ENCODE results near the gene TTC38.

Gene TTC38

GRCh38 chr22:46234969-46235368, 32.8 kb upstream of the TTC38 start:
- no peak overlapping the region for H3K27ac ChIP-seq (ENCODE audit: low read length)
- no peaks in the 10 kb centered on the region for H3K36me3 ChIP-seq (ENCODE audit: control insufficient read depth, insufficient read depth, low read length)
- no peaks in the 10 kb centered on the region for H3K27me3 ChIP-seq (ENCODE audit: control insufficient read depth, insufficient read depth, low read length)
- no peak overlapping the region for H3K4me3 ChIP-seq (ENCODE audit: low read length)
- H3K4me1 ChIP-seq (ENCODE audit: control insufficient read depth, insufficient read depth, low read length), result no peaks in the 10 kb centered on the region
- no peak for DNase-seq (ENCODE audit: low read depth, low spot score)
- no peaks in the 10 kb centered on the region for H3K9me3 ChIP-seq (ENCODE audit: control insufficient read depth, insufficient read depth, low read length)
- no CpG with 5 or more reads among the region's 12 CpGs for WGBS (ENCODE audit: insufficient coverage, insufficient read length)

GRCh38 chr22:46237453-46238124, 30.2 kb upstream of the TTC38 start:
- H3K27ac ChIP-seq (ENCODE audit: low read length), result no peak overlapping the region

GRCh38 chr22:46238541-46238940, 29.3 kb upstream of the TTC38 start:
- Histone ChIP-seq H3K27me3 (ENCODE audit: control insufficient read depth, insufficient read depth, low read length) (no peaks in the 10 kb centered on the region), H3K9me3 (ENCODE audit: control insufficient read depth, insufficient read depth, low read length) (no peaks in the 10 kb centered on the region), H3K27ac (ENCODE audit: low read length) (no peak overlapping the region), H3K4me1 (ENCODE audit: control insufficient read depth, insufficient read depth, low read length) (no peaks in the 10 kb centered on the region), H3K4me3 (ENCODE audit: low read length) (no peak overlapping the region), H3K36me3 (ENCODE audit: control insufficient read depth, insufficient read depth, low read length) (no peaks in the 10 kb centered on the region)
- no peak for DNase-seq (ENCODE audit: low read depth, low spot score)
- no CpG with 5 or more reads among the region's 16 CpGs for WGBS (ENCODE audit: insufficient coverage, insufficient read length)

More at GRCh38 chr22:46237453-46238124, 30.2 kb upstream of the TTC38 start:
- Histone ChIP-seq H3K9me3 (ENCODE audit: control insufficient read depth, insufficient read depth, low read length) (no peaks in the 10 kb centered on the region), H3K4me3 (ENCODE audit: low read length) (no peak overlapping the region), H3K4me1 (ENCODE audit: control insufficient read depth, insufficient read depth, low read length) (no peaks in the 10 kb centered on the region), H3K36me3 (ENCODE audit: control insufficient read depth, insufficient read depth, low read length) (no peaks in the 10 kb centered on the region), H3K27me3 (ENCODE audit: control insufficient read depth, insufficient read depth, low read length) (no peaks in the 10 kb centered on the region)
- WGBS (ENCODE audit: insufficient coverage, insufficient read length), result no CpG with 5 or more reads among the region's 12 CpGs
- no peak for DNase-seq (ENCODE audit: low read depth, low spot score)

GRCh38 chr22:46239261-46240048, 28.4 kb upstream of the TTC38 start:
- DNase-seq (ENCODE audit: low read depth, low spot score), result no peak
- Histone ChIP-seq H3K4me3 (ENCODE audit: low read length) (no peak overlapping the region), H3K9me3 (ENCODE audit: control insufficient read depth, insufficient read depth, low read length) (no peaks in the 10 kb centered on the region), H3K27me3 (ENCODE audit: control insufficient read depth, insufficient read depth, low read length) (no peaks in the 10 kb centered on the region), H3K4me1 (ENCODE audit: control insufficient read depth, insufficient read depth, low read length) (no peaks in the 10 kb centered on the region), H3K36me3 (ENCODE audit: control insufficient read depth, insufficient read depth, low read length) (no peaks in the 10 kb centered on the region), H3K27ac (ENCODE audit: low read length) (no peak overlapping the region)
- no CpG with 5 or more reads among the region's 20 CpGs for WGBS (ENCODE audit: insufficient coverage, insufficient read length)

GRCh38 chr22:46240073-46240472, 27.7 kb upstream of the TTC38 start:
- Histone ChIP-seq H3K4me3 (ENCODE audit: low read length) (no peak overlapping the region), H3K4me1 (ENCODE audit: control insufficient read depth, insufficient read depth, low read length) (no peaks in the 10 kb centered on the region)

GRCh38 chr22:46240506-46240905, 27.3 kb upstream of the TTC38 start:
- Histone ChIP-seq H3K36me3 (ENCODE audit: control insufficient read depth, insufficient read depth, low read length) (no peaks in the 10 kb centered on the region), H3K27me3 (ENCODE audit: control insufficient read depth, insufficient read depth, low read length) (no peaks in the 10 kb centered on the region), H3K27ac (ENCODE audit: low read length) (no peak overlapping the region), H3K4me1 (ENCODE audit: control insufficient read depth, insufficient read depth, low read length) (no peaks in the 10 kb centered on the region), H3K9me3 (ENCODE audit: control insufficient read depth, insufficient read depth, low read length) (no peaks in the 10 kb centered on the region), H3K4me3 (ENCODE audit: low read length) (no peak overlapping the region)
- no CpG with 5 or more reads among the region's 6 CpGs for WGBS (ENCODE audit: insufficient coverage, insufficient read length)
- no peak for DNase-seq (ENCODE audit: low read depth, low spot score)

More at GRCh38 chr22:46240073-46240472, 27.7 kb upstream of the TTC38 start:
- no peak for DNase-seq (ENCODE audit: low read depth, low spot score)
- no peaks in the 10 kb centered on the region for H3K9me3 ChIP-seq (ENCODE audit: control insufficient read depth, insufficient read depth, low read length)
- no CpG with 5 or more reads among the region's 2 CpGs for WGBS (ENCODE audit: insufficient coverage, insufficient read length)
- no peaks in the 10 kb centered on the region for H3K27me3 ChIP-seq (ENCODE audit: control insufficient read depth, insufficient read depth, low read length)
- no peak overlapping the region for H3K27ac ChIP-seq (ENCODE audit: low read length)
- no peaks in the 10 kb centered on the region for H3K36me3 ChIP-seq (ENCODE audit: control insufficient read depth, insufficient read depth, low read length)

GRCh38 chr22:46240907-46241306, 26.9 kb upstream of the TTC38 start:
- H3K4me3 ChIP-seq (ENCODE audit: low read length), result no peak overlapping the region; the same call in 1 of the 2 replicates
- no peaks in the 10 kb centered on the region for H3K36me3 ChIP-seq (ENCODE audit: control insufficient read depth, insufficient read depth, low read length)
- no peak for DNase-seq (ENCODE audit: low read depth, low spot score)
- H3K27me3 ChIP-seq (ENCODE audit: control insufficient read depth, insufficient read depth, low read length), result no peaks in the 10 kb centered on the region
- no peaks in the 10 kb centered on the region for H3K4me1 ChIP-seq (ENCODE audit: control insufficient read depth, insufficient read depth, low read length)
- H3K27ac ChIP-seq (ENCODE audit: low read length), result no peak overlapping the region
- WGBS (ENCODE audit: insufficient coverage, insufficient read length), result no CpG with 5 or more reads among the region's 7 CpGs
- no peaks in the 10 kb centered on the region for H3K9me3 ChIP-seq (ENCODE audit: control insufficient read depth, insufficient read depth, low read length)

- no CpG with 5 or more reads among the region's 5 CpGs for WGBS (ENCODE audit: insufficient coverage, insufficient read length)
- Histone ChIP-seq H3K9me3 (ENCODE audit: control insufficient read depth, insufficient read depth, low read length) (no peaks in the 10 kb centered on the region), H3K4me1 (ENCODE audit: control insufficient read depth, insufficient read depth, low read length) (no peaks in the 10 kb centered on the region; the same call in 1 of the 2 replicates), H3K36me3 (ENCODE audit: control insufficient read depth, insufficient read depth, low read length) (no peaks in the 10 kb centered on the region), H3K4me3 (ENCODE audit: low read length) (no peak overlapping the region), H3K27me3 (ENCODE audit: control insufficient read depth, insufficient read depth, low read length) (no peaks in the 10 kb centered on the region), H3K27ac (ENCODE audit: low read length) (no peak overlapping the region)
- no peak for DNase-seq (ENCODE audit: low read depth, low spot score)
Observed at GRCh38 chr22:46241396-46242007, 26.3 kb upstream of the TTC38 start.

- WGBS (ENCODE audit: insufficient coverage, insufficient read length), result no CpG with 5 or more reads among the region's 10 CpGs
- Histone ChIP-seq H3K36me3 (ENCODE audit: control insufficient read depth, insufficient read depth, low read length) (no peaks in the 10 kb centered on the region), H3K27me3 (ENCODE audit: control insufficient read depth, insufficient read depth, low read length) (no peaks in the 10 kb centered on the region), H3K9me3 (ENCODE audit: control insufficient read depth, insufficient read depth, low read length) (no peaks in the 10 kb centered on the region), H3K27ac (ENCODE audit: low read length) (no peak overlapping the region), H3K4me3 (ENCODE audit: low read length) (no peak overlapping the region), H3K4me1 (ENCODE audit: control insufficient read depth, insufficient read depth, low read length) (no peaks in the 10 kb centered on the region; the same call in 1 of the 2 replicates)
- DNase-seq (ENCODE audit: low read depth, low spot score), result no peak
Observed at GRCh38 chr22:46242076-46242475, 25.7 kb upstream of the TTC38 start.

- no peak for DNase-seq (ENCODE audit: low read depth, low spot score)
- H3K36me3 ChIP-seq (ENCODE audit: control insufficient read depth, insufficient read depth, low read length), result no peaks in the 10 kb centered on the region
- no peaks in the 10 kb centered on the region; the same call in 1 of the 2 replicates for H3K4me1 ChIP-seq (ENCODE audit: control insufficient read depth, insufficient read depth, low read length)
- WGBS (ENCODE audit: insufficient coverage, insufficient read length), result no CpG with 5 or more reads among the region's 9 CpGs
- no peak overlapping the region for H3K4me3 ChIP-seq (ENCODE audit: low read length)
- no peaks in the 10 kb centered on the region for H3K27me3 ChIP-seq (ENCODE audit: control insufficient read depth, insufficient read depth, low read length)
- H3K9me3 ChIP-seq (ENCODE audit: control insufficient read depth, insufficient read depth, low read length), result no peaks in the 10 kb centered on the region
- no peak overlapping the region for H3K27ac ChIP-seq (ENCODE audit: low read length)
Observed at GRCh38 chr22:46244771-46245170, 23.0 kb upstream of the TTC38 start.

All from iPS DF 6.9 (cell line).